Esophagus muscularis mucosa (tissue), 4 donors: Measurements from ENCODE around the gene GAREM1.

Experiments
- CTCF ChIP-seq, 3 experiments: fragments of 200-600 bp in 2 of 3; fragments of 450-650 bp in 1 of 3; sonication (generic) in 2 of 3; IDR thresholded peaks; one replicate each; pipeline ENCODE4 v1.5.1; 2017 to 2019; ENCODE audit warnings: antibody characterized with exemption in 3 of 3, mild to moderate bottlenecking in 2 of 3, moderate library complexity in 1 of 3
- EP300 ChIP-seq: sonication (generic); formaldehyde crosslinking; IDR thresholded peaks from one replicate; pipeline ENCODE4 v1.6.1; 2017; ENCODE audit warnings: antibody characterized with exemption
- POLR2A ChIP-seq: fragments of 450-650 bp; IDR thresholded peaks from one replicate; pipeline ENCODE4 v1.6.1; 2017; ENCODE audit warnings: antibody characterized with exemption, moderate library complexity, mild to moderate bottlenecking, low read depth
- POLR2AphosphoS5 ChIP-seq, 2 donors: sonication (generic); formaldehyde crosslinking; IDR thresholded peaks; one replicate each; pipeline ENCODE4 v1.6.1; 2017; ENCODE audit warnings: antibody characterized with exemption in 2 of 2

GRCh38 chr18:32324181-32324580 is 146.5 kb downstream of the GAREM1 start:
- TF ChIP-seq POLR2A (no peak), POLR2AphosphoS5 (IDR thresholded peaks at IDR 0.05) (no peak), CTCF (IDR thresholded peaks at IDR 0.05) (no peak), EP300 (no peak)
